Peyer's patch (tissue), 4 donors: ENCODE data around the gene DHRS7C. TPM values are rescaled to one million over a fixed set of nuclear protein-coding genes. Genes with fewer than 3 reads are reported as not detected.
"Not testable (repeated sequence)": the region's sequence is repeated elsewhere in the genome, so short reads cannot be mapped to it uniquely, and the experiment has no call there.

Experiments
- DNase-seq, 3 donors: peaks; one replicate each; pipeline ENCODE4 v3.0.0-alpha.2; 2017 to 2019
- H3K27ac ChIP-seq, 4 donors: fragments of 200-600 bp; sonication (generic); one replicate each; pipeline ENCODE4 v1.5.1; 2016 to 2019
- H3K27me3 ChIP-seq, 2 donors: fragments of 200-600 bp; sonication (generic); one replicate each; pipeline ENCODE4 v1.5.1; 2019
- H3K36me3 ChIP-seq, 3 donors: fragments of 200-600 bp; sonication (generic); one replicate each; pipeline ENCODE4 v1.5.1; 2016 to 2019
- H3K4me1 ChIP-seq, 4 donors: fragments of 200-600 bp; sonication (generic); one replicate each; pipeline ENCODE4 v1.5.1; 2016 to 2019
- H3K4me3 ChIP-seq, 4 donors: fragments of 200-600 bp; sonication (generic); 1 replicate in 3 of 4; 2 replicates in 1 of 4; pipeline ENCODE4 v1.5.1; 2016 to 2019; ENCODE audit warnings: mild to moderate bottlenecking in 1 of 4
- H3K9me3 ChIP-seq, 4 donors: fragments of 200-600 bp; sonication (generic); one replicate each; pipeline ENCODE4 v1.5.1; 2016 to 2019; ENCODE audit warnings: mild to moderate bottlenecking in 1 of 4
- POLR2A ChIP-seq, 2 donors: fragments of 450-650 bp; IDR thresholded peaks; one replicate each; pipeline ENCODE4 v1.5.1; 2017; ENCODE audit warnings: antibody characterized with exemption in 2 of 2, mild to moderate bottlenecking in 2 of 2, moderate library complexity in 2 of 2
- total RNA-seq, 4 donors: library from RNA; depleted of rRNA; stranded (reverse); fragments of >200 nt; gene quantifications; one replicate each; pipeline ENCODE4 v1.1.0, GENCODE V29; 2016
- TF ChIP-seq, protein P1 (sequence below), 6 experiments: fragments of 450-650 bp in 4 of 6; fragments of 200-600 bp in 2 of 6; sonication (generic) in 1 of 6; IDR thresholded peaks; one replicate each; pipeline ENCODE4 v1.5.1; 2017 to 2019; ENCODE audit warnings: antibody characterized with exemption in 6 of 6, mild to moderate bottlenecking in 3 of 6, moderate library complexity in 1 of 6

DHRS7C gene
- total RNA-seq, 4 donors from 2014 or later = not detected

DNA sequence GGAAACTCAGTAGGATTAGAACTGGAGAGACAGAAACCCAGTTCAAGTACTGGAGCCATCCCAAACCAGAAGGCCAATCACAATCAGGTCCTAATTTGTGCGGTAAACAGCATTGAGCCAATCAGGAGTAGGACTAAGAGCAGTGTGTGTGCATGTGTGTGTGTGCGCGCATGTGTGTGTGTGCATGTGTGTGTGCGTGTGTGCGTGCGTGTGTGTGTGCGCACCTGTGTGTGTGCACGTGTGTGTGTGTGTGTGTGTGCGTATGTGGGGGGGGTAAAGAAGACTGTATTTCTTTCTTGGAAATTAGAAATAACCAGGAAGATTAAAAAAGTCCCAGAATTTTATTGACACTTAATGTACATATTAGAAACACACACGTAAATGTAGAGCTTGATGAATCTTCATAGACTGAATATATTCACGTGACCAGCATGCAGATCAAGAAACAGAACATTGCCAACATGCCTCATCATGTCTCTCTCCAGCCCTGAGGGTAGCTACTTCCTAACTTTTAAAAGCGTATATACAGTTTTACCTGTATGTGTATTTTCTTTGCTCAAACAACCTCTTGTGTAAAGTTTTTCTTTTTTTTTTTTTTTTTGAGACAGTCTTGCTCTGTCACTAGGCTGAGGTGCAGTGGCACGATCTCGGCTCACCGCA, 919 bp upstream of the DHRS7C start:
- no peak for DNase-seq
- H3K9me3 ChIP-seq = no peaks in the 10 kb centered on the region
- H3K4me3 ChIP-seq = no peak overlapping the region
- H3K36me3 ChIP-seq = no peaks in the 10 kb centered on the region
- no peaks in the 10 kb centered on the region for H3K27me3 ChIP-seq
- H3K4me1 ChIP-seq = no peaks in the 10 kb centered on the region
- H3K27ac ChIP-seq = no peak overlapping the region
- no peak for TF ChIP-seq POLR2A (IDR thresholded peaks at IDR 0.05)
- TF ChIP-seq, protein P1, sequence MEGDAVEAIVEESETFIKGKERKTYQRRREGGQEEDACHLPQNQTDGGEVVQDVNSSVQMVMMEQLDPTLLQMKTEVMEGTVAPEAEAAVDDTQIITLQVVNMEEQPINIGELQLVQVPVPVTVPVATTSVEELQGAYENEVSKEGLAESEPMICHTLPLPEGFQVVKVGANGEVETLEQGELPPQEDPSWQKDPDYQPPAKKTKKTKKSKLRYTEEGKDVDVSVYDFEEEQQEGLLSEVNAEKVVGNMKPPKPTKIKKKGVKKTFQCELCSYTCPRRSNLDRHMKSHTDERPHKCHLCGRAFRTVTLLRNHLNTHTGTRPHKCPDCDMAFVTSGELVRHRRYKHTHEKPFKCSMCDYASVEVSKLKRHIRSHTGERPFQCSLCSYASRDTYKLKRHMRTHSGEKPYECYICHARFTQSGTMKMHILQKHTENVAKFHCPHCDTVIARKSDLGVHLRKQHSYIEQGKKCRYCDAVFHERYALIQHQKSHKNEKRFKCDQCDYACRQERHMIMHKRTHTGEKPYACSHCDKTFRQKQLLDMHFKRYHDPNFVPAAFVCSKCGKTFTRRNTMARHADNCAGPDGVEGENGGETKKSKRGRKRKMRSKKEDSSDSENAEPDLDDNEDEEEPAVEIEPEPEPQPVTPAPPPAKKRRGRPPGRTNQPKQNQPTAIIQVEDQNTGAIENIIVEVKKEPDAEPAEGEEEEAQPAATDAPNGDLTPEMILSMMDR (IDR thresholded peaks at IDR 0.05) = no peak

DNA sequence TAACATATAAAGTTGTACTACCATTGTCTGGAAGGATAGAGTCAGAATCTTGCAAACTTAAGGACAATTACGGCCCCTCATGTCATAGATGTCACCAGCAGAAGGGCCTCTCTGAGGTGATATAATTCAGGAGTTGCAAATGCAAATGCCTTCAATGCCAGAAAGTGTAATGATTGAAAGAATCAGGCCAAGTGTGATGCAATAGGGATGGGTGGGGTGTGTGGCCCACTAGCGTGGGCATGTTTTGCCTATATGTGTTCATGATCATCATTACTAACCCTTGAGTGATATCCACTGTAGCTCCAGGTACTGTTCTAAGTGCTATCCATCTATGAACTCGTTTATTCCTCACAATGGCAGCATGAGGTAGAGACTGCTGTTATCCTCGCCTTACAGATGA, 1.1 kb downstream of the DHRS7C start:
- Histone ChIP-seq H3K9me3 (no peaks in the 10 kb centered on the region), H3K27ac (no peak overlapping the region), H3K36me3 (no peaks in the 10 kb centered on the region), H3K27me3 (no peaks in the 10 kb centered on the region), H3K4me3 (no peak overlapping the region), H3K4me1 (no peaks in the 10 kb centered on the region)
- DNase-seq = no peak
- TF ChIP-seq, protein P1 (IDR thresholded peaks at IDR 0.05) = no peak
- no peak for TF ChIP-seq POLR2A (IDR thresholded peaks at IDR 0.05)

DNA sequence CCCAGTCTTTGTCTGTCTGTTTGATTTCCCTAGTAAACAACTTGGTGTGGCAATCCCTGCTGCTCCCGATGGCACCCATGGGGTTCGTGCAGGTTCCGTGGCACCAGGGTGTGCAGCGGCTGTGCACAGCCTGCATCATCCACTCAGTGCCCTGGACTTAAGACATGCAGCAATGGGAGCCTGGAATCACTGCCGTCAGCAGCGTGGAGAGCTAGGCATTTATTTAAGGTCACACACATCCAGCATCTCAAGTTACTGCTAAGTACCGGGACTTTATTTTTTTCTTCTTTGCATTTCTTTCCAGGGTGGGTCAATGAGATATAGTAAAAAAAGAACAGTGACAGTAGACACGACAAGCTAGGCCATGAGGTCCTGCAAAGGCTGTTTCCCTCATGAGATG, 2.8 kb downstream of the DHRS7C start:
- DNase-seq = no peak
- Histone ChIP-seq H3K9me3 (no peaks in the 10 kb centered on the region), H3K27me3 (no peaks in the 10 kb centered on the region), H3K27ac (no peak overlapping the region), H3K4me1 (no peaks in the 10 kb centered on the region), H3K4me3 (no peak overlapping the region), H3K36me3 (no peaks in the 10 kb centered on the region)
- TF ChIP-seq, protein P1 (IDR thresholded peaks at IDR 0.05) = no peak
- TF ChIP-seq POLR2A (IDR thresholded peaks at IDR 0.05) = no peak

DNA sequence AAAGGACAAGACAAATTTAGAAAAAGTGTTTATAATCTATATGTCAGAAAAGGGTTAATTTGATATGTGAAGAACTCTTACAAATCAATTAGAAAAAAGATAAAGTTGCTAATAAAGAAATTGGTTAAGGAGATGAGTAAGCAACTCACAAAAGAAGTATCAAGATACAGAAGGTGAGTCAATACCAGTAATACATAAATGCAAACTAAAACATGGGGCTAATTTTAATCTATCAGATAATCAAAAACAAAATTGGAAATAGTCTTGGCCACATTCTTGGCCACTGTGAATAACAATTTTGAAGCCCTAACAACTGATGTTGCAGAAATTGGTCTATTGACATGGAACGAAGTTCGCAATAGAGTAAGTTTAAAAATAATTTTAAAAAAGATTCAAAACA, 6.8 kb downstream of the DHRS7C start:
- no peaks in the 10 kb centered on the region for H3K36me3 ChIP-seq
- H3K27me3 ChIP-seq = no peaks in the 10 kb centered on the region
- H3K4me1 ChIP-seq = no peaks in the 10 kb centered on the region
- DNase-seq = no peak
- H3K4me3 ChIP-seq = no peak overlapping the region
- H3K9me3 ChIP-seq = no peaks in the 10 kb centered on the region
- no peak for TF ChIP-seq POLR2A (IDR thresholded peaks at IDR 0.05)
- TF ChIP-seq, protein P1 (IDR thresholded peaks at IDR 0.05) = no peak
- H3K27ac ChIP-seq = no peak overlapping the region

DNA sequence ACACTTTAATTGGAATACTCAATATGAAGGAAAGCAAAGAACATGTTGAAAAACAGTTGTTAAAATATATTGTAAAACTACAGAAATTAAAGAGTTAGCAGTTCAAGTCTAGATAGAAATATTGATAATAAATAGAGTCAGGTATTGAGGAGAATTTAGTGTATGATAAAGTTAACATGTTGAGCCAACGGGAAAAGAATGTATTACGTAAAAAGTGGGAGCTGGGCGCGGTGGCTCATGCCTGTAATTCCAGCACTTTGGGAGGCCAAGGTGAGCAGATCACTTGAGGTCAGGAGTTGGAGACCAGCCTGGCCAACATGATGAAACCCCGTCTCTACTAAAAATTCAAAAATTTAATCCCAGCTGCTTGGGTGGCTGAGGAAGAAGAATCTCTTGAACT, 7.9 kb downstream of the DHRS7C start:
- not testable (repeated sequence) for H3K4me1 ChIP-seq, H3K36me3 ChIP-seq, H3K27me3 ChIP-seq, H3K4me3 ChIP-seq, H3K27ac ChIP-seq, H3K9me3 ChIP-seq, DNase-seq

DNA sequence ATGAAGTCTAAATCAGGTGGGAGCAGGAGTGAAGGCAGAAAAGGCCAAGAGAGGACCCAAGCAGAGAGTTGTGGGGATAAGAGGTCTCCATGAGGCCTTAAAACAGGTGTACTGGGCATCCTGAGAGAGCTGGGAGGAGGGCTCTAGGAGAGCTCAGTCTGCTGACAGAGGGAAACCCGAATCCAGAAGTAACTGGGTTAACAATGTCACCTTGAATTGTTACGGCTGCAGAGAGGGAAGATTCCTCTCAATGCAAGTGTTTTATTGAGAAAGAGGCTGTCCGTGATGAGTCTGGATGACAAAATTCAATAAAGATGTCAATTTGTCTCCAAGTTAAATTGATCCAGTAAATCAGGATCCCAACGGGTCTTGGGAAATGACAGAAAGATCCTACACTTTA, 8.3 kb downstream of the DHRS7C start:
- DNase-seq = no peak
- H3K9me3 ChIP-seq = no peaks in the 10 kb centered on the region
- H3K27me3 ChIP-seq = no peaks in the 10 kb centered on the region
- no peak overlapping the region for H3K27ac ChIP-seq
- TF ChIP-seq, protein P1 (IDR thresholded peaks at IDR 0.05) = no peak
- no peak for TF ChIP-seq POLR2A (IDR thresholded peaks at IDR 0.05)
- no peak overlapping the region for H3K4me3 ChIP-seq
- H3K36me3 ChIP-seq = no peaks in the 10 kb centered on the region
- H3K4me1 ChIP-seq = no peaks in the 10 kb centered on the region
